PC-9 (cell line): ENCODE results near the gene NPC2.

Experiments used
- CTCF ChIP-seq: fragments of 200-600 bp; sonication (generic); conservative IDR thresholded peaks from 2 replicates; pipeline ENCODE4 v1.6.1; 2017; ENCODE audit warnings: mixed run types, antibody characterized with exemption, mild to moderate bottlenecking, moderate library complexity
- EZH2 ChIP-seq: fragments of 200-600 bp; sonication (generic); IDR thresholded peaks from 2 replicates; pipeline ENCODE4 v1.8.0; 2017; ENCODE audit warnings: antibody characterized with exemption, low read depth

- peak; percentile 47; the same call in 1 of the 2 replicates for TF ChIP-seq CTCF
- no peak for TF ChIP-seq EZH2
These were observed 8.1 kb upstream of the NPC2 start for GRCh38 chr14:74501135-74501614.
